GM23338 (cell line): ENCODE measurements around the gene ACADVL. TPM values are rescaled to one million over a fixed set of nuclear protein-coding genes. Genes with fewer than 3 reads are reported as not detected.

Source experiments
- ATAC-seq: fragments of 200-7000 bp; cut with Tn5 transposase; 3 replicates; pipeline ENCODE4 v1.9.1; 2020
- DNase-seq: peaks from one replicate; pipeline ENCODE4 v3.0.0-alpha.2; 2015; ENCODE audit warnings: low spot score
- H2AFZ ChIP-seq: fragments of 200-600 bp; sonication (generic); 2 replicates; pipeline ENCODE4 v1.8.0; 2016; ENCODE audit warnings: antibody characterized with exemption, mild to moderate bottlenecking, moderate library complexity
- H3F3A ChIP-seq: fragments of 200-600 bp; sonication (generic); replicated peaks from 2 replicates; pipeline ENCODE4 v1.8.0; 2017; ENCODE audit warnings: antibody characterized with exemption, mixed run types, low read depth
- H3K27ac ChIP-seq: fragments of 200-600 bp; sonication (generic); 2 replicates; pipeline ENCODE4 v1.6.1; 2016; ENCODE audit warnings: low read depth
- H3K27me3 ChIP-seq: fragments of 200-600 bp; sonication (generic); 2 replicates; pipeline ENCODE4 v1.8.0; 2016; ENCODE audit warnings: mild to moderate bottlenecking, mixed run types, moderate library complexity; ENCODE audit not compliant: insufficient read depth
- H3K36me3 ChIP-seq: fragments of 200-600 bp; sonication (generic); 2 replicates; pipeline ENCODE4 v1.8.0; 2016; ENCODE audit warnings: mild to moderate bottlenecking; ENCODE audit not compliant: insufficient read depth
- H3K4me1 ChIP-seq: fragments of 200-600 bp; sonication (generic); 2 replicates; pipeline ENCODE4 v1.8.0; 2016; ENCODE audit warnings: mild to moderate bottlenecking, moderate library complexity; ENCODE audit not compliant: insufficient read depth
- H3K4me2 ChIP-seq: fragments of 200-600 bp; sonication (generic); 2 replicates; pipeline ENCODE4 v1.7.1; 2017; ENCODE audit warnings: mixed run types
- H3K4me3 ChIP-seq: fragments of 200-600 bp; sonication (generic); 2 replicates; pipeline ENCODE4 v1.6.1; 2016; ENCODE audit warnings: mixed run types
- H3K79me2 ChIP-seq: fragments of 200-600 bp; sonication (generic); replicated peaks from 2 replicates; pipeline ENCODE4 v1.8.0; 2017; ENCODE audit warnings: mild to moderate bottlenecking; ENCODE audit not compliant: insufficient read depth
- H3K9me2 ChIP-seq: fragments of 200-600 bp; sonication (generic); 2 replicates; pipeline ENCODE4 v1.8.0; 2017; ENCODE audit not compliant: insufficient read depth
- H4K20me1 ChIP-seq: fragments of 200-600 bp; sonication (generic); replicated peaks from 2 replicates; pipeline ENCODE4 v1.8.0; 2017; ENCODE audit warnings: mild to moderate bottlenecking; ENCODE audit not compliant: insufficient read depth
- H3K27ac Mint-ChIP-seq: 2 replicates; pipeline ENCODE4 v1.8.0; 2020; ENCODE audit warnings: inconsistent platforms, mild to moderate bottlenecking, moderate library complexity, mixed read lengths
- H3K27me3 Mint-ChIP-seq: 3 replicates; pipeline ENCODE4 v1.8.0; 2022; ENCODE audit warnings: low read depth, mild to moderate bottlenecking, moderate library complexity, mixed read lengths, inconsistent platforms; ENCODE audit not compliant: insufficient read depth, poor library complexity
- H3K36me3 Mint-ChIP-seq: 3 replicates; pipeline ENCODE4 v1.8.0; 2021; ENCODE audit warnings: low read depth, mild to moderate bottlenecking, inconsistent platforms, moderate library complexity, mixed read lengths
- H3K4me1 Mint-ChIP-seq: 3 replicates; pipeline ENCODE4 v1.8.0; 2020; ENCODE audit warnings: mild to moderate bottlenecking, inconsistent platforms, mixed read lengths
- H3K4me3 Mint-ChIP-seq: 3 replicates; pipeline ENCODE4 v1.8.0; 2021; ENCODE audit warnings: moderate library complexity, mild to moderate bottlenecking, inconsistent platforms, mixed read lengths
- H3K9me3 Mint-ChIP-seq: 3 replicates; pipeline ENCODE4 v1.8.0; 2020; ENCODE audit warnings: moderate library complexity, mild to moderate bottlenecking, inconsistent platforms, mixed read lengths
- CREB1 ChIP-seq: fragments of 250-450 bp; sonication (Bioruptor Pico); IDR thresholded peaks from 2 replicates; pipeline ENCODE4 v1.5.0; 2020; ENCODE audit warnings: low read depth, mild to moderate bottlenecking, moderate library complexity
- EZH2 ChIP-seq: fragments of 200-600 bp; sonication (generic); IDR thresholded peaks from one replicate; pipeline ENCODE4 v1.8.0; 2017; ENCODE audit warnings: antibody characterized with exemption, mild to moderate bottlenecking, low read depth; ENCODE audit not compliant: unreplicated experiment
- EZH2phosphoT487 ChIP-seq: fragments of 200-600 bp; sonication (generic); IDR thresholded peaks from one replicate; pipeline ENCODE4 v1.8.1; 2018; ENCODE audit warnings: antibody characterized with exemption; ENCODE audit not compliant: unreplicated experiment
- JUNB ChIP-seq: IDR thresholded peaks from one replicate; pipeline ENCODE4 v1.6.1; 2016; ENCODE audit warnings: antibody characterized with exemption; ENCODE audit not compliant: unreplicated experiment
- NANOG ChIP-seq: IDR thresholded peaks from 2 replicates; pipeline ENCODE4 v1.6.1; 2016; ENCODE audit warnings: antibody characterized with exemption, borderline replicate concordance
- POLR2AphosphoS5 ChIP-seq: IDR thresholded peaks from 2 replicates; pipeline ENCODE4 v1.6.1; 2016; ENCODE audit warnings: antibody characterized with exemption, low read depth
- STAT1 ChIP-seq: IDR thresholded peaks from one replicate; pipeline ENCODE4 v1.6.1; 2016; ENCODE audit warnings: antibody characterized with exemption; ENCODE audit not compliant: unreplicated experiment
- ZNF114 ChIP-seq: fragments of 250-450 bp; sonication (Bioruptor Pico); IDR thresholded peaks from 2 replicates; pipeline ENCODE4 v1.5.0; 2020; ENCODE audit warnings: mild to moderate bottlenecking, moderate library complexity
- ZNF331 ChIP-seq: fragments of 250-450 bp; sonication (Bioruptor Pico); IDR thresholded peaks from 2 replicates; pipeline ENCODE4 v1.5.0; 2020; ENCODE audit warnings: low read depth, mild to moderate bottlenecking, moderate library complexity
- polyA plus RNA-seq: library from polyadenylated mRNA; unstranded; fragments of >200 nt; fragmentation: Nextera tagmentation; extraction: Ambion mirVana; gene quantifications from 2 replicates; pipeline ENCODE4 v1.2.1, GENCODE V29; 2016
- total RNA-seq: library from RNA; depleted of rRNA; stranded (reverse); fragments of >200 nt; shearing (Covaris generic); gene quantifications from 2 replicates; pipeline ENCODE4 v1.2.3, GENCODE V29; 2014
- TF ChIP-seq, protein P1 (sequence below): IDR thresholded peaks from 2 replicates; pipeline ENCODE4 v1.6.1; 2016; ENCODE audit warnings: antibody characterized with exemption
- TF ChIP-seq, protein P2 (sequence below): IDR thresholded peaks from one replicate; pipeline ENCODE4 v1.6.1; 2018; ENCODE audit warnings: antibody characterized with exemption; ENCODE audit not compliant: unreplicated experiment
- TF ChIP-seq, protein P3 (sequence below), 2 experiments: fragments of 200-600 bp in 1 of 2; sonication (generic) in 1 of 2; conservative IDR thresholded peaks; 2 replicates each; pipeline versions ENCODE4 v1.5.1 to v1.6.1; 2016 to 2017; ENCODE audit warnings: antibody characterized with exemption in 2 of 2, low read depth in 2 of 2, mild to moderate bottlenecking in 2 of 2, moderate library complexity in 1 of 2

ACADVL gene
- total and polyA plus RNA-seq, 2 experiments from 2014 or later: 152 to 156 TPM

DNA sequence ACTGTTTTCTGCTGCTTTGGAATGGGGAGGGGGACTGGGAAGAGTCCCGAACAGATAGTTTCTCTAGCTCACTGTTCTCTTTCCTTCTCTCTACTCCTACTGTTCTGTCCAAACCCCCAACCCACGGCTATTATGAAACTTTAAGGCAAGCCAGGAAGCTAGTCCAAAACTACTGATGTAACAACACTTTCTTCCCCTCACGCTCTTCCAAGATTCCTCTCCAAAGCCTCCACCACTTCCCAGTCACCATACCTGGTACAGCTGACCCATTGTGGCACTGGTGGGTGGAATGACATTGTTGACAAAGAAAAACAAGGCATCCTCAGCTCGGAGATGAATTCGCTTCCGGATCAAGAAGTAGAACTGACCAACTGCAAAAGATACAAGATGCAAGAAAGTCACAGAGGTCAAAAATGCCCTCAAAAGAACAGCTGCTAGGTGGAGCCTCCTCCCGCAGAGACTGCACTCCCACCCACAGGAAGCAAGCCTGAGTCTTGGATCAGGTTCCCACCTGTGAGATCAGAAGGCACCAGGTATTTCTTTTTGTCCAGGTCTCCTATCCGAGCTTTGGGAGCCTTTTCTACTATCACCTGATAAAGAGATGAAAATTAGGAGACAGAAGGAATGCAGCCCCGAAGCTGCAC, 21.5 kb downstream of the ACADVL start:
- H3K4me1 ChIP-seq: peaks cover 20% of the 10 kb centered on the region
- no peaks in the 10 kb centered on the region for H3K27me3 ChIP-seq
- Mint-ChIP-seq H3K9me3 (no peaks in the 10 kb centered on the region; the same call in none of the 3 replicates), H3K4me1 (peaks cover 38% of the 10 kb centered on the region), H3K4me3 (peak overlapping the region; percentile 87), H3K36me3 (peaks cover 54% of the 10 kb centered on the region), H3K27ac (peak overlapping the region; percentile 97), H3K27me3 (peaks cover 33% of the 10 kb centered on the region)
- no peaks in the 10 kb centered on the region for H3K9me2 ChIP-seq
- no peak for ATAC-seq
- H3K36me3 ChIP-seq: peaks cover 21% of the 10 kb centered on the region; the same call in 1 of the 2 replicates
- H3K79me2 ChIP-seq: peaks cover 40% of the 10 kb centered on the region
- peak overlapping the region; percentile 81 for H3K4me2 ChIP-seq
- peaks cover 37% of the 10 kb centered on the region for H3F3A ChIP-seq
- H4K20me1 ChIP-seq: peaks cover 13% of the 10 kb centered on the region
- H3K4me3 ChIP-seq: peak overlapping the region; percentile 78
- DNase-seq: no peak
- H2AFZ ChIP-seq: no peak overlapping the region
- TF ChIP-seq ZNF114: no peak
- no peak for TF ChIP-seq EZH2phosphoT487
- TF ChIP-seq, protein P1, sequence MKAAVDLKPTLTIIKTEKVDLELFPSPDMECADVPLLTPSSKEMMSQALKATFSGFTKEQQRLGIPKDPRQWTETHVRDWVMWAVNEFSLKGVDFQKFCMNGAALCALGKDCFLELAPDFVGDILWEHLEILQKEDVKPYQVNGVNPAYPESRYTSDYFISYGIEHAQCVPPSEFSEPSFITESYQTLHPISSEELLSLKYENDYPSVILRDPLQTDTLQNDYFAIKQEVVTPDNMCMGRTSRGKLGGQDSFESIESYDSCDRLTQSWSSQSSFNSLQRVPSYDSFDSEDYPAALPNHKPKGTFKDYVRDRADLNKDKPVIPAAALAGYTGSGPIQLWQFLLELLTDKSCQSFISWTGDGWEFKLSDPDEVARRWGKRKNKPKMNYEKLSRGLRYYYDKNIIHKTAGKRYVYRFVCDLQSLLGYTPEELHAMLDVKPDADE: no peak
- TF ChIP-seq, protein P2, sequence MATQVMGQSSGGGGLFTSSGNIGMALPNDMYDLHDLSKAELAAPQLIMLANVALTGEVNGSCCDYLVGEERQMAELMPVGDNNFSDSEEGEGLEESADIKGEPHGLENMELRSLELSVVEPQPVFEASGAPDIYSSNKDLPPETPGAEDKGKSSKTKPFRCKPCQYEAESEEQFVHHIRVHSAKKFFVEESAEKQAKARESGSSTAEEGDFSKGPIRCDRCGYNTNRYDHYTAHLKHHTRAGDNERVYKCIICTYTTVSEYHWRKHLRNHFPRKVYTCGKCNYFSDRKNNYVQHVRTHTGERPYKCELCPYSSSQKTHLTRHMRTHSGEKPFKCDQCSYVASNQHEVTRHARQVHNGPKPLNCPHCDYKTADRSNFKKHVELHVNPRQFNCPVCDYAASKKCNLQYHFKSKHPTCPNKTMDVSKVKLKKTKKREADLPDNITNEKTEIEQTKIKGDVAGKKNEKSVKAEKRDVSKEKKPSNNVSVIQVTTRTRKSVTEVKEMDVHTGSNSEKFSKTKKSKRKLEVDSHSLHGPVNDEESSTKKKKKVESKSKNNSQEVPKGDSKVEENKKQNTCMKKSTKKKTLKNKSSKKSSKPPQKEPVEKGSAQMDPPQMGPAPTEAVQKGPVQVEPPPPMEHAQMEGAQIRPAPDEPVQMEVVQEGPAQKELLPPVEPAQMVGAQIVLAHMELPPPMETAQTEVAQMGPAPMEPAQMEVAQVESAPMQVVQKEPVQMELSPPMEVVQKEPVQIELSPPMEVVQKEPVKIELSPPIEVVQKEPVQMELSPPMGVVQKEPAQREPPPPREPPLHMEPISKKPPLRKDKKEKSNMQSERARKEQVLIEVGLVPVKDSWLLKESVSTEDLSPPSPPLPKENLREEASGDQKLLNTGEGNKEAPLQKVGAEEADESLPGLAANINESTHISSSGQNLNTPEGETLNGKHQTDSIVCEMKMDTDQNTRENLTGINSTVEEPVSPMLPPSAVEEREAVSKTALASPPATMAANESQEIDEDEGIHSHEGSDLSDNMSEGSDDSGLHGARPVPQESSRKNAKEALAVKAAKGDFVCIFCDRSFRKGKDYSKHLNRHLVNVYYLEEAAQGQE: no peak
- TF ChIP-seq STAT1: no peak
- no peak for TF ChIP-seq NANOG
- TF ChIP-seq CREB1 (CRISPR knock-in tag): no peak
- no peak for TF ChIP-seq ZNF331 (CRISPR knock-in tag)
- no peak for TF ChIP-seq EZH2
- no peak for TF ChIP-seq POLR2AphosphoS5
- no peak for TF ChIP-seq JUNB
- TF ChIP-seq, protein P3, sequence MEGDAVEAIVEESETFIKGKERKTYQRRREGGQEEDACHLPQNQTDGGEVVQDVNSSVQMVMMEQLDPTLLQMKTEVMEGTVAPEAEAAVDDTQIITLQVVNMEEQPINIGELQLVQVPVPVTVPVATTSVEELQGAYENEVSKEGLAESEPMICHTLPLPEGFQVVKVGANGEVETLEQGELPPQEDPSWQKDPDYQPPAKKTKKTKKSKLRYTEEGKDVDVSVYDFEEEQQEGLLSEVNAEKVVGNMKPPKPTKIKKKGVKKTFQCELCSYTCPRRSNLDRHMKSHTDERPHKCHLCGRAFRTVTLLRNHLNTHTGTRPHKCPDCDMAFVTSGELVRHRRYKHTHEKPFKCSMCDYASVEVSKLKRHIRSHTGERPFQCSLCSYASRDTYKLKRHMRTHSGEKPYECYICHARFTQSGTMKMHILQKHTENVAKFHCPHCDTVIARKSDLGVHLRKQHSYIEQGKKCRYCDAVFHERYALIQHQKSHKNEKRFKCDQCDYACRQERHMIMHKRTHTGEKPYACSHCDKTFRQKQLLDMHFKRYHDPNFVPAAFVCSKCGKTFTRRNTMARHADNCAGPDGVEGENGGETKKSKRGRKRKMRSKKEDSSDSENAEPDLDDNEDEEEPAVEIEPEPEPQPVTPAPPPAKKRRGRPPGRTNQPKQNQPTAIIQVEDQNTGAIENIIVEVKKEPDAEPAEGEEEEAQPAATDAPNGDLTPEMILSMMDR (conservative IDR thresholded peaks at IDR 0.05; ENCODE audit: low read depth in 2 of 2): no peak
- peak overlapping the region; percentile 93 for H3K27ac ChIP-seq
